Measurements from ENCODE around the gene FAU.

- TF ChIP-seq, protein P1, sequence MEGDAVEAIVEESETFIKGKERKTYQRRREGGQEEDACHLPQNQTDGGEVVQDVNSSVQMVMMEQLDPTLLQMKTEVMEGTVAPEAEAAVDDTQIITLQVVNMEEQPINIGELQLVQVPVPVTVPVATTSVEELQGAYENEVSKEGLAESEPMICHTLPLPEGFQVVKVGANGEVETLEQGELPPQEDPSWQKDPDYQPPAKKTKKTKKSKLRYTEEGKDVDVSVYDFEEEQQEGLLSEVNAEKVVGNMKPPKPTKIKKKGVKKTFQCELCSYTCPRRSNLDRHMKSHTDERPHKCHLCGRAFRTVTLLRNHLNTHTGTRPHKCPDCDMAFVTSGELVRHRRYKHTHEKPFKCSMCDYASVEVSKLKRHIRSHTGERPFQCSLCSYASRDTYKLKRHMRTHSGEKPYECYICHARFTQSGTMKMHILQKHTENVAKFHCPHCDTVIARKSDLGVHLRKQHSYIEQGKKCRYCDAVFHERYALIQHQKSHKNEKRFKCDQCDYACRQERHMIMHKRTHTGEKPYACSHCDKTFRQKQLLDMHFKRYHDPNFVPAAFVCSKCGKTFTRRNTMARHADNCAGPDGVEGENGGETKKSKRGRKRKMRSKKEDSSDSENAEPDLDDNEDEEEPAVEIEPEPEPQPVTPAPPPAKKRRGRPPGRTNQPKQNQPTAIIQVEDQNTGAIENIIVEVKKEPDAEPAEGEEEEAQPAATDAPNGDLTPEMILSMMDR (IDR thresholded peaks at IDR 0.05 in 4 of 5, conservative IDR thresholded peaks at IDR 0.05 in 1 of 5), result no peak
- TF ChIP-seq POLR2A (IDR thresholded peaks at IDR 0.05), result no peak
Measured at GRCh38 chr11:65127473-65128181, 5.7 kb upstream of the FAU start.
